COLO829 (cell line): ENCODE measurements around the gene CTSE.

Experiments
- DNase-seq: peaks from one replicate; pipeline ENCODE4 v3.0.0; 2012; ENCODE audit warnings: low spot score

The CTSE gene

GRCh38 chr1:206049919-206050600 lies 26.4 kb upstream of the CTSE start:
- DNase-seq: no peak

GRCh38 chr1:206049293-206049692 lies 25.6 kb upstream of the CTSE start:
- no peak for DNase-seq

- no peak for DNase-seq
Measured at GRCh38 chr1:206048582-206048981, 24.9 kb upstream of the CTSE start.

- no peak for DNase-seq
Measured at GRCh38 chr1:206047271-206047670, 23.6 kb upstream of the CTSE start.

GRCh38 chr1:206041640-206042039 lies 17.9 kb upstream of the CTSE start:
- no peak for DNase-seq

GRCh38 chr1:206040328-206040727 lies 16.6 kb upstream of the CTSE start:
- no peak for DNase-seq

GRCh38 chr1:206039046-206039973 lies 15.6 kb upstream of the CTSE start:
- no peak for DNase-seq

GRCh38 chr1:206037581-206037980 lies 13.9 kb upstream of the CTSE start:
- DNase-seq: no peak

- DNase-seq: no peak
Measured at GRCh38 chr1:206036663-206037455, 13.2 kb upstream of the CTSE start.

- DNase-seq: no peak
Measured at GRCh38 chr1:206035027-206035426, 11.3 kb upstream of the CTSE start.

- no peak for DNase-seq
Measured at GRCh38 chr1:206032380-206033140, 8.9 kb upstream of the CTSE start.

- peak; percentile 70 for DNase-seq
Measured at GRCh38 chr1:206030714-206031113, 7.0 kb upstream of the CTSE start.

- DNase-seq: no peak
Measured at GRCh38 chr1:206030191-206030590, 6.5 kb upstream of the CTSE start.

GRCh38 chr1:206029484-206029883 lies 5.8 kb upstream of the CTSE start:
- no peak for DNase-seq

GRCh38 chr1:206025283-206025820 lies 1.7 kb upstream of the CTSE start:
- DNase-seq: no peak

GRCh38 chr1:206022766-206023165 lies 929 bp downstream of the CTSE start:
- no peak for DNase-seq

GRCh38 chr1:206021626-206022365 lies 1.9 kb downstream of the CTSE start:
- peak; percentile 97 for DNase-seq

- no peak for DNase-seq
Measured at GRCh38 chr1:206021008-206021625, 2.6 kb downstream of the CTSE start.

- DNase-seq: no peak
Measured at GRCh38 chr1:206020393-206021007, 3.2 kb downstream of the CTSE start.

- DNase-seq: no peak
Measured at GRCh38 chr1:206015071-206015470, 8.6 kb downstream of the CTSE start.
